H1 (cell line): Measurements from ENCODE around the gene TWIST2. TPM values are rescaled to one million over a fixed set of nuclear protein-coding genes. Genes with fewer than 3 reads are reported as not detected.

Source experiments
- BCL11A ChIP-seq, 2 experiments: IDR thresholded peaks; one replicate each; pipeline ENCODE4 v1.6.1; 2011; ENCODE audit warnings: low read depth in 2 of 2, low read length in 2 of 2, mild to moderate bottlenecking in 2 of 2
- KDM1A ChIP-seq: fragments of 200-600, 300-600 bp; sonication (generic); IDR thresholded peaks from 2 replicates; pipeline ENCODE4 v1.7.1; 2016; ENCODE audit warnings: mild to moderate bottlenecking, low read length, borderline replicate concordance
- SIN3A ChIP-seq, 2 experiments: IDR thresholded peaks in 1 of 2; conservative IDR thresholded peaks in 1 of 2; 2 replicates each; pipeline ENCODE4 v1.6.1; 2011 to 2012; ENCODE audit warnings: low read length in 2 of 2, improper control_type of control experiment in 1 of 2, low read depth in 1 of 2, mild to moderate bottlenecking in 1 of 2
- polyA plus RNA-seq, 7 experiments: library from polyadenylated mRNA; depleted of rRNA in 3 of 7; stranded (reverse) in 5 of 7; unstranded in 2 of 7; fragments of >200 nt in 5 of 7; fragments of 200-250 nt in 2 of 7; gene quantifications; 1 replicate in 5 of 7; 2 replicates in 1 of 7; 4 replicates in 1 of 7; pipeline versions ENCODE4 v1.2.1 to v1.2.3, GENCODE V29; 2011 to 2013; ENCODE audit warnings: missing spikeins in 2 of 7, mixed read lengths in 2 of 7
- total RNA-seq: library from RNA; stranded (reverse); fragmentation: NEBNext Ultra II Directional; extraction: Animal tissue kit (Norgen Biotek cat#: 25700); gene quantifications from 2 replicates; pipeline ENCODE4 v1.2.1, GENCODE V29; 2021

Gene TWIST2
- total and polyA plus RNA-seq, 2 of the 8 experiments (the other 6 are each of a cell fraction or from before 2014, with no cell fraction given): 2.6 to 4.3 TPM

DNA sequence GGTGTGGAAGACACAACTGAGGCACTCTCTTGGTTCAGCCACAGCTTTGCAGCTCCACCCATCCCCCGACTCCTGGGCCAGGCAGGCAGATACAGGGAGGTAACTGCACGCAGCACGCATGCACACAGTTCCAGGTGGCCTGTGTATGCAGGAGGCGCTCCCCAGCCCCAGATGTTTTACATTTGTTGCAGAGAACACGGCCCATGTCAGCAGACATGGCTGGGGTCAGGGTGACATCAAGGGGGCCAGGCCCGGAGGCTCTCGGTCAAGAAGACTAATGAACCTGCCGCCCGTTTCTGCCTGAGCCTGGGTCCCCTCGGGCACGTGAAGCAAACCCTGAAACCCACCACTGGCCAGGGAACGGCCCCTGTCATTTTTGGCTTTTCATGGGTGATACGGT is 57.3 kb downstream of the TWIST2 start (continued):
- TF ChIP-seq KDM1A (no peak), SIN3A (conservative IDR thresholded peaks at IDR 0.05 in 1 of 2, IDR thresholded peaks at IDR 0.05 in 1 of 2; ENCODE audit: low read depth in 1 of 2, low read length in 2 of 2) (no peak), BCL11A (IDR thresholded peaks at IDR 0.05; ENCODE audit: low read depth in 2 of 2, low read length in 2 of 2) (no peak)
